Stimulated activated naive CD8-positive, alpha-beta T cell treated with anti-CD3 and anti-CD28 coated beads, Interleukin-15, Interleukin-2, amounts not matched to agents 100 ng/mL and 50 ng/mL, for 24 hours (primary cell): ENCODE results near the gene NRG3.

ENCODE experiments used
- H3K27ac Mint-ChIP-seq: one replicate; pipeline ENCODE4 v1.8.0; 2021; ENCODE audit warnings: mild to moderate bottlenecking, mixed read lengths
- H3K27me3 Mint-ChIP-seq: one replicate; pipeline ENCODE4 v1.8.0; 2021; ENCODE audit warnings: mixed read lengths
- H3K36me3 Mint-ChIP-seq: one replicate; pipeline ENCODE4 v1.8.0; 2021; ENCODE audit warnings: low read depth, mixed read lengths
- H3K4me1 Mint-ChIP-seq: one replicate; pipeline ENCODE4 v1.8.0; 2021; ENCODE audit warnings: low read depth, mixed read lengths
- H3K4me3 Mint-ChIP-seq: one replicate; pipeline ENCODE4 v1.8.0; 2021; ENCODE audit warnings: mild to moderate bottlenecking, mixed read lengths
- H3K9me3 Mint-ChIP-seq: one replicate; pipeline ENCODE4 v1.8.0; 2021; ENCODE audit warnings: mixed read lengths

The NRG3 gene

DNA sequence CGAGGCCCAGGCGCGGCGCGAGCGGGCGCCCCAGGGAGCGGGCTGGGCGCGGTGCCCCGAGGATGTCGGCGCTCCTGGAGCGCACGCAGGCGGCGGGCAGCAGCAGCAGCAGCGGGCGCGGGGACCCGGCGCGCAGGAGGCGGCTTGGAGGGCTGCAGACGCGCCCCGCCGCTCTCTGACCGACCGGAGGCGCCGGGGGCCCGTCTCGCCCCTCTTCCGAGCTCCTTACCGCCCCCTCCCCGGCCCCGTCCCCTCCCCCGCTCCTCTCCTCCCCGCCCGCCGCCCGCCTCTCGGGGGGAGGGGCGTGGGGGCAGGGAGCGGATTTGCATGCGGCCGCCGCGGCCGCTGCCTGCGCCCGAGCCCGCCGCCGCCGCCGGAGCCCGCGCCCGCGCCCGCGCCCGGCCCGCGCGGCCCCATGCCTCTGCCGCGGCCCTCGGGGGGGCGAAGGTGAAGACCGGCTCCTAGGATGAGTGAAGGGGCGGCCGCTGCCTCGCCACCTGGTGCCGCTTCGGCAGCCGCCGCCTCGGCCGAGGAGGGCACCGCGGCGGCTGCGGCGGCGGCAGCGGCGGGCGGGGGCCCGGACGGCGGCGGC lies at the start of gene NRG3:
TSS of gene NRG3 (plus strand) at position 320 of the 592 bp plus-strand sequence.
- Mint-ChIP-seq H3K9me3 (no peaks in the 10 kb centered on the region), H3K27me3 (peaks cover 66% of the 10 kb centered on the region), H3K27ac (no peak within 1 kb of the TSS), H3K4me1 (peaks cover 11% of the 10 kb centered on the region), H3K4me3 (peak within 1 kb of the TSS; percentile 75), H3K36me3 (no peaks in the 10 kb centered on the region)

- no peaks in the 10 kb centered on the region for H3K27me3 Mint-ChIP-seq
- H3K36me3 Mint-ChIP-seq: no peaks in the 10 kb centered on the region
- no peak overlapping the region for H3K27ac Mint-ChIP-seq
- H3K4me1 Mint-ChIP-seq: no peaks in the 10 kb centered on the region
- H3K9me3 Mint-ChIP-seq: peaks cover 7% of the 10 kb centered on the region
- H3K4me3 Mint-ChIP-seq: no peak overlapping the region
Observed at GRCh38 chr10:81828251-81828650, 46.7 kb upstream of the NRG3 start.

DNA sequence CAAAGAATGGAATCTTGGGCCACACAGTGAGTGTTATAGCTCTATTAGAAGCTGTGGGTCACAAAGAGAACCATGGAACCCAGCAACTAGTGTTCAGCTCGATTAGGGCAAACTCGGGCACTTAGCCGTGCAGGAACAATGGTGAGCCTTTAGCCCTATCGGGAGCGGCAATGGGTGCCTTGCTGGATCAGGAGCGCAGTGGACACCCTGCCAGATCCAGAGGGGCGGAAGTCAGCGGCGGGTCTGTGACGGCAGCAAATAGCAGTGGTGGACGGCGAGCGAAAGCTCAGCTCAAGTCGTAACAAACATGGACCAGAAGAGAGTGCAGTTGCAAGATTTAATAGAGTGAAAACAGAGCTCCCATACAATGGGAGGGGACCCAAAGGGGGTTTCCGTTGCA lies 43.9 kb upstream of the NRG3 start:
- H3K4me1 Mint-ChIP-seq: no peaks in the 10 kb centered on the region
- no peak overlapping the region for H3K27ac Mint-ChIP-seq
- H3K27me3 Mint-ChIP-seq: no peaks in the 10 kb centered on the region
- no peak overlapping the region for H3K4me3 Mint-ChIP-seq
- H3K36me3 Mint-ChIP-seq: no peaks in the 10 kb centered on the region
- peaks cover 3% of the 10 kb centered on the region for H3K9me3 Mint-ChIP-seq

DNA sequence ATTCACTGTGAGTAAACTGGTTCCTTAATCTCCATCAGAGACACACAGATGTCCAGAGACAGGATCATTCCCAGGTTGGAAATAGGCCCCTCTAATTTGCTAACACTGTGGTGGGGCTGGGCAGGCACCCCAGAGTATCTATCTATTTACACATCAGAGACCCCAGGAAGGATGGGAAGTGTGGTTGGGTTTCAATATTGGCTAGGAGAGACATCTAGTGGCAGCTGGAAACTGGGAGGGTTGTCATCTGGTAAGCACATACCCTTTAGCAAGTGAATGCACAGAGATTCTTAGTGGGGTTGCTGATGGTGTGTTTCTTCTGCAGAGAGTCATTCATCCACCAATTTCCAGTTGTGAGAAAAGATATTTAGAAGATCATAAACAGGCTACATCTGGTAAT lies 36.0 kb upstream of the NRG3 start:
- Mint-ChIP-seq H3K36me3 (no peaks in the 10 kb centered on the region), H3K27ac (no peak overlapping the region), H3K27me3 (no peaks in the 10 kb centered on the region), H3K4me3 (no peak overlapping the region), H3K9me3 (no peaks in the 10 kb centered on the region), H3K4me1 (no peaks in the 10 kb centered on the region)

DNA sequence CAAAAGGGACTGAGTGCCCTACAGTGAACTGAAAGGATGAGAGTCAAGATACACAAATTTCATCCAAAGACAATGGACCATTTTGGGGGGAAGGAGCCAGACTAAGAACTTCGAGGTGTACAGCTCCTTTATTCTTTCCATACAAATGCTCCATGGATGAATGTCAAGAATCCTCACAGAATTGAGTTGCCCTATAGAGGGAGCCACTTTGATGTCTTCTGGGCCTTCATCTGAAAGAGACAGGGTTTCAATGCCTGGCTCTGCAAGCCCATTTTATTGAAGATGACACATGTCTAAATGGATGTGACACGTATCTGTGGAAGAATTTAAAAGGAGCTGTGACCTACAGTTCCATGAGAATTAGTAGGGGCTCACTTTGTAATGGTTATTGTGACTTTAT lies 32.0 kb upstream of the NRG3 start:
- Mint-ChIP-seq H3K4me3 (no peak overlapping the region), H3K4me1 (no peaks in the 10 kb centered on the region), H3K27ac (no peak overlapping the region), H3K27me3 (no peaks in the 10 kb centered on the region), H3K9me3 (no peaks in the 10 kb centered on the region), H3K36me3 (no peaks in the 10 kb centered on the region)

- Mint-ChIP-seq H3K27me3 (no peaks in the 10 kb centered on the region), H3K4me1 (no peaks in the 10 kb centered on the region), H3K27ac (no peak overlapping the region)
Observed at GRCh38 chr10:81847675-81848074, 27.3 kb upstream of the NRG3 start.

DNA sequence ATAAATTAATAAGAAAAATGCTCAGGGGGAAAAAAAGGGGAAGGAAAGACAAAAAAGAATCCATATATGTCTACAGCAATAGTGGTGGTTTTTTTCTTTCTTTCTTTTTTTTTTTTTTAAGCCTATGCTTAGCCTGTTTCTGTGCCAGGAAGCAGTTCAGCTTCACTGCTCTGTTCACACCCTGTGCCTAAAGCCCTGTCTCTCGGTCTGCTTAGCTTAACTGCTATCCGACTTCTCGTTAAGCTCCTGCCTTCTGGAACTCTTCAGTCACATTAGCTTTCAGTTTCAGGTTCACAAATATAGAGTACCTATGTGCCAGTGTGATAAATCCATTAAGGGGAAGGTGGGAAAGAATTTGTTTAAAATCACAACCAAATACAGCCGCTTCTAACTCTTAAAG lies 26.5 kb upstream of the NRG3 start:
- H3K9me3 Mint-ChIP-seq: no peaks in the 10 kb centered on the region
- H3K36me3 Mint-ChIP-seq: no peaks in the 10 kb centered on the region
- H3K27me3 Mint-ChIP-seq: no peaks in the 10 kb centered on the region
- no peak overlapping the region for H3K27ac Mint-ChIP-seq
- no peaks in the 10 kb centered on the region for H3K4me1 Mint-ChIP-seq
- H3K4me3 Mint-ChIP-seq: no peak overlapping the region

More at GRCh38 chr10:81847675-81848074, 27.3 kb upstream of the NRG3 start:
- no peak overlapping the region for H3K4me3 Mint-ChIP-seq
- no peaks in the 10 kb centered on the region for H3K9me3 Mint-ChIP-seq
- H3K36me3 Mint-ChIP-seq: no peaks in the 10 kb centered on the region

GRCh38 chr10:81848931-81849330 lies 26.1 kb upstream of the NRG3 start:
- no peaks in the 10 kb centered on the region for H3K27me3 Mint-ChIP-seq

DNA sequence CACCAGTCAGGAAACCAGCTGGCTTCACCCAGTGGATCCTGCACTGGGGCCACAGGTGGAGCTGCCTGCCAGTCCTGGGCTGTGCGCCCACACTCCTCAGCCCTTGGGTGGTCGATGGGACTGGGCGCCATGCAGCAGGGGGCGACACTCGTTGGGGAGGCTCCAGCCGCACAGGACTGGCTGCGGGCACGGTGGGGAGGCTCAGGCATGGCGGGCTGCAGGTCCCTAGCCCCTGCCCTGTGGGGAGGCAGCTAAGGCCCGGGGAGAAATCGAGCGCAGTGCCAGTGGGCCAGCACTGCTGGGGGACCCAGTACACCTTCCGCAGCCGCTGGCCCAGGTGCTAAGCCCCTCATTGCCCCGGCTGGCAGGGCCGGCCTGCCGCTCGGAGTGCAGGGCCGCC lies 12.4 kb upstream of the NRG3 start:
- Mint-ChIP-seq H3K27ac (no peak overlapping the region), H3K27me3 (no peaks in the 10 kb centered on the region), H3K9me3 (peaks cover 4% of the 10 kb centered on the region), H3K4me3 (no peak overlapping the region), H3K4me1 (no peaks in the 10 kb centered on the region), H3K36me3 (no peaks in the 10 kb centered on the region)

More at GRCh38 chr10:81848931-81849330, 26.1 kb upstream of the NRG3 start:
- no peaks in the 10 kb centered on the region for H3K36me3 Mint-ChIP-seq
- no peak overlapping the region for H3K27ac Mint-ChIP-seq
- peaks cover 4% of the 10 kb centered on the region for H3K9me3 Mint-ChIP-seq
- H3K4me3 Mint-ChIP-seq: no peak overlapping the region
- H3K4me1 Mint-ChIP-seq: no peaks in the 10 kb centered on the region

- Mint-ChIP-seq H3K4me3 (no peak overlapping the region), H3K4me1 (no peaks in the 10 kb centered on the region)
Observed at GRCh38 chr10:81863771-81864170, 11.2 kb upstream of the NRG3 start.

GRCh38 chr10:81865581-81865980 lies 9.4 kb upstream of the NRG3 start:
- H3K27me3 Mint-ChIP-seq: peaks cover 10% of the 10 kb centered on the region
- H3K9me3 Mint-ChIP-seq: peaks cover 4% of the 10 kb centered on the region
- no peaks in the 10 kb centered on the region for H3K36me3 Mint-ChIP-seq
- H3K27ac Mint-ChIP-seq: no peak overlapping the region
- no peak overlapping the region for H3K4me3 Mint-ChIP-seq
- H3K4me1 Mint-ChIP-seq: no peaks in the 10 kb centered on the region

More at GRCh38 chr10:81863771-81864170, 11.2 kb upstream of the NRG3 start:
- H3K27ac Mint-ChIP-seq: no peak overlapping the region
- peaks cover 4% of the 10 kb centered on the region for H3K9me3 Mint-ChIP-seq
- H3K36me3 Mint-ChIP-seq: no peaks in the 10 kb centered on the region
- H3K27me3 Mint-ChIP-seq: peaks cover 8% of the 10 kb centered on the region

DNA sequence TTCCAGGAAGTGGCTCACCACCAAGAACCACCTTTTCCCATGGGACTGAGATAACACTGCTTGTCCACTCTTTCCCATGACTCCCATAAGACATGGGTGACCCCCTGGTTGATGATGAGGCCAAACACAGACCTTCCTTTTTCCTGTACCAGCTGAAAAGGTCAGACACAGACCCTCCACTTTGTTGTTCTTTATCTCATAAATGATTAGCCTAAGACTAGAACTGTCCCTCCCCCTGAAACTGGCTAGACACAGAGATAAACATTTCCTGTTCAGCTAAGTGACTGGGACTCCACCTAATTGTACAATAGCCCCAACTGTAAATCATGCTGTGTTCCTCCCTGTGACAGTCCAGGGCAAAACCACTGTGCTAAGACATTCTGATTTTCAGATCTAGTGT lies 8.2 kb upstream of the NRG3 start:
- no peak overlapping the region for H3K4me3 Mint-ChIP-seq
- no peaks in the 10 kb centered on the region for H3K4me1 Mint-ChIP-seq
- H3K36me3 Mint-ChIP-seq: no peaks in the 10 kb centered on the region
- peaks cover 19% of the 10 kb centered on the region for H3K27me3 Mint-ChIP-seq
- H3K9me3 Mint-ChIP-seq: no peaks in the 10 kb centered on the region
- H3K27ac Mint-ChIP-seq: no peak overlapping the region

GRCh38 chr10:81870472-81870871 lies 4.5 kb upstream of the NRG3 start:
- Mint-ChIP-seq H3K4me1 (no peaks in the 10 kb centered on the region), H3K9me3 (no peaks in the 10 kb centered on the region), H3K36me3 (no peaks in the 10 kb centered on the region), H3K27me3 (peaks cover 34% of the 10 kb centered on the region), H3K27ac (no peak overlapping the region), H3K4me3 (no peak overlapping the region)

GRCh38 chr10:81871558-81871957 lies 3.4 kb upstream of the NRG3 start:
- peaks cover 45% of the 10 kb centered on the region for H3K27me3 Mint-ChIP-seq
- no peak overlapping the region for H3K27ac Mint-ChIP-seq
- H3K36me3 Mint-ChIP-seq: no peaks in the 10 kb centered on the region
- H3K4me1 Mint-ChIP-seq: peaks cover 9% of the 10 kb centered on the region
- H3K9me3 Mint-ChIP-seq: no peaks in the 10 kb centered on the region
- H3K4me3 Mint-ChIP-seq: no peak overlapping the region

- Mint-ChIP-seq H3K36me3 (no peaks in the 10 kb centered on the region), H3K27me3 (peaks cover 53% of the 10 kb centered on the region), H3K4me3 (no peak overlapping the region), H3K27ac (no peak overlapping the region), H3K9me3 (no peaks in the 10 kb centered on the region), H3K4me1 (peaks cover 11% of the 10 kb centered on the region)
Observed at GRCh38 chr10:81872206-81872862, 2.7 kb upstream of the NRG3 start.
